Bladder microvascular endothelial cell (primary cell): ENCODE results near the gene DDIT3. TPM values are rescaled to one million over a fixed set of nuclear protein-coding genes. Genes with fewer than 3 reads are reported as not detected.

Experiments used
- total RNA-seq: library from RNA; depleted of rRNA; stranded (reverse); fragments of >200 nt; gene quantifications from 2 replicates; pipeline ENCODE4 v1.2.3, GENCODE V29; 2014

DDIT3 gene, protein sequence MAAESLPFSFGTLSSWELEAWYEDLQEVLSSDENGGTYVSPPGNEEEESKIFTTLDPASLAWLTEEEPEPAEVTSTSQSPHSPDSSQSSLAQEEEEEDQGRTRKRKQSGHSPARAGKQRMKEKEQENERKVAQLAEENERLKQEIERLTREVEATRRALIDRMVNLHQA
- 8.1 and 12.8 TPM in 2 replicates for total RNA-seq

DNA sequence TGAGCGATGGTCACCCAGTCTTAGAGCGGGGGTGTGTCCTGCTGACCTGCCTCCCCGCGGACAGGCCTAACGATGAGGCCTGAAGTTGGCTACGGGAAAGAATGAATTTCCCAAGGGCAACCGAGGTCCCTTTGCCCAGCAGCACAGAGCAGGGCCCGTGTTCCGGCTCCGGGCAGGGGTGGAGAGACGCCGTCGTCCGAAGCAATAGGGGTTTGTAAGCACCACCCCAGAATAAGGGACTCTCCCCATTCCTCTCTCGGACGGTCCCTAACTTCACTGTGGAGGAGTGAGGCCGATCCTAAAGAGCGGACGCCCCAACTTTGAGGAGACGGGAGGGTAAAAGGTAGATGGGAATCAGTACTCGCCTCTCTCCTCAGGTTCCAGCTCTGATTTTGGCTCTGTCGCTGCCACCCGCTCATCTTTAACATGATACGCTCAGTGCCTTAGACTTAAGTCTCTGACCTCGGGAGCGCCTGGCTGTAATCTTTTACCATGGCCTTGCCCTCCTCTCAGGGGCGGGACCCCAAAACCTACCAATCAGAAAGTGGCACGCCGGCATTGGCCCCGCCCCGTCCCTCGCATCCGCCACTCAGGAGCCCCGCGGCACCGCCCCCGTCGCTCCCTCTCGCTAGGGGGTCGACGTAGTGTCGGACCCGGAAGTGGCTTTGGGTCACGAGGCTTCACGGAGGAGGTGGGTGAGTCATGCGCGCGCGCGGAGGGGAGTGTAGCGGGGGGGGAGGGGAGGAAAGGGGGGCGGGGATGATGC lies at the start of gene DDIT3:
Gene DDIT3, minus strand, starts transcription at position 462 of the 766 bp plus-strand sequence. CDS start 3,108 bp downstream, outside the sequence.

GRCh38 chr12:57549909-57550640 lies 29.8 kb upstream of the DDIT3 start, which contains the start of gene KIF5A:
TSS of gene KIF5A (plus strand) at chr12:57550044. CDS start at chr12:57550272, 228 bp downstream.

GRCh38 chr12:57546438-57547287 lies 26.3 kb upstream of the DDIT3 start, which contains the start of gene DCTN2:
TSS of gene DCTN2 (minus strand) at chr12:57547192. CDS start at chr12:57547063, 129 bp downstream.

DNA sequence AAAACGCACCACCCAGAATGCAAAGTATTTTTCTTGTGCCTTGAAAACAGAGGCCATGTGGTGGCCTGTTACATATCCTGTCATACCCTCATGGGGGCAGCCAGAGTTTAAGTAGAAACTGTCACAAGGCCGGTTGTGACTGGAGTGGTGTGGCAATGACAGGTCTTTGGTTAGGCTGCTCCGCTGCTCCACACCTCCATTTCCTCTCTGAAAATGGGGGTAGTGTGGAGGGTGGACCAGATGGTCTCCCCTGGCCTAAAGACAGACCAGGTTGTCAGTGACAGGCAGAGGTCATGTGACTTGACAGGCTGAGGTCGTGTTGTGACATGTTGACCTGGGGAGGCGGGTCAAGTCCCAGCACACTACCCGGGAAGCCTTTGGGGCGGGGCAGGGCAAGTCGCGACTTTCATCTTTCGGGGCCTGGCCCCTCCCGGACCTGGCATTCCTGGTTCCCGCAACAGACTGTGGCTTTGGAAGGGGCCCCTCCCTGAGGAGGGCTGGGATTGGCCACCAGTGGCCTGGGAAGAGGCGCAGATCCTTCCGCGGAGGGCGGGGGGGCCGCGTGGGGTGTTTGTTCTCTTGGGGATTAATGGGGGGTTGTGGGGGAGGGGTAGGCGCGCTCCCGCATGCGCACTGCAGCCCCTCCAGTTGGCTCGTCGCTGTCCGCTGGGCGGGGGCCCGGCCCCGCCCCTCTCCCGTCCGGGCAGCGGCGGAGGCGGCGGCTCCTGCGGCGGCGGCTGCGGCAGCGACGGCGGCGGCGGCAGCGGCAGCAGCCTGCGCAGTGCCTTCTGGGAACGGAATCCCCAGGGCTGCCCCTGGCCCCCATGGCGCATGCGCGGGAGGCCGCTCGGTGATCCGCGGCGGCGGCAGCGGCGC lies 1.9 kb upstream of the DDIT3 start, which contains the start of gene MBD6:
Gene MBD6, plus strand, starts transcription at position 814 of the 876 bp plus-strand sequence. CDS start 1,480 bp downstream, outside the sequence.

DNA sequence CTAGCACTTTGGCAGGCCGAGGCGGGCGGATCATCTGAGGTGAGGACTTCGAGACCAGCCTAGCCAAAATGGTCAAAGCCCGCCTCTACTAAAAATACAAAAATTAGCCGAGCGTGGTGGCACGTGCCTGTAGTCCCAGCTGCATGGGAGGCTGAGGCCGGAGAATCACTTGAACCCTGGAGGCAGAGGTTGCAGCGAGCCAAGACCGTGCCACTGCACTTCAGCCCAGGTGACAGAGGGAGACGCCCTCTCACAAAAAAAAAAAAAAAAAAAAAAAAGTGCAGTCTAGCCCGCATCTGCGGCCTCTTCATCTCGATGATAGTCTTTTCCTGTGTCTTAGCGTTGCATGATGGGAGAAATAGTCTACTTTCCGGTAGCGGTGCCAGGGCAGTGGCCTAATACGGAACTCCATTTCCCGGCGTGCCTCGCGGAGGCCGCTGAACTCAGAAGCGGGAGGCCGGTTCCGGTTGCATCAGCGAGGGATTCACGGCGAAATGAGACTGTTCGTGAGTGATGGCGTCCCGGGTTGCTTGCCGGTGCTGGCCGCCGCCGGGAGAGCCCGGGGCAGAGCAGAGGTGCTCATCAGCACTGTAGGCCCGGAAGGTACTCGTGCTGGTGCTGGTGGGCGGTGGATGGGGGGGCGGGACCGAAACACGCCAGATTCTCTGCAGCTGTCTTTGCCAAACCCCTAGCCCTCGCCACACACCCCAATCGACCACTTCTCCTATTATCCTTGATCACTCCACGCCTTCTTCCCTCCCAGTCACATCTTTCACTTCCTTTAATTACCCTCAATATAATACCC lies 32.5 kb downstream of the DDIT3 start, which contains the start of gene MARS1:
Gene MARS1, plus strand, starts transcription at position 472 of the 805 bp plus-strand sequence. Its CDS starts 23 bp downstream, at position 495.

GRCh38 chr12:57479376-57480115 lies 40.8 kb downstream of the DDIT3 start, which contains the start of gene ARHGAP9:
TSS of gene ARHGAP9 (minus strand) at chr12:57479866. CDS start at chr12:57479406, 460 bp downstream.

Other genes with a start within 250 kb of the DDIT3 start
- gene R3HDM2, start 89.5 kb downstream of the DDIT3 start, total RNA-seq, result 4.0 and 11.0 TPM in 2 replicates
- not detected in 2 replicates for gene INHBC, start 85.7 kb downstream of the DDIT3 start, total RNA-seq
- under 0.01 TPM in 1 of 2 replicates, not detected in the other for gene INHBE, start 65.2 kb downstream of the DDIT3 start, total RNA-seq
- gene GLI1, start 60.7 kb downstream of the DDIT3 start, total RNA-seq, result not detected in 2 replicates
- under 0.01 TPM in 1 of 2 replicates, not detected in the other for gene ARHGAP9, start 40.6 kb downstream of the DDIT3 start, total RNA-seq
- gene MARS1, start 32.4 kb downstream of the DDIT3 start, total RNA-seq, result 73.0 and 136 TPM in 2 replicates
- gene MBD6, start 2.3 kb upstream of the DDIT3 start, total RNA-seq, result 9.9 and 20.2 TPM in 2 replicates
- 80.9 and 114 TPM in 2 replicates for gene DCTN2, start 26.7 kb upstream of the DDIT3 start, total RNA-seq
- 0.06 TPM in 1 of 2 replicates, not detected in the other for gene KIF5A, start 29.5 kb upstream of the DDIT3 start, total RNA-seq
- 3.4 and 14.0 TPM in 2 replicates for gene PIP4K2C, start 70.7 kb upstream of the DDIT3 start, total RNA-seq
- gene DTX3, start 84.3 kb upstream of the DDIT3 start, total RNA-seq, result 0.32 and 7.2 TPM in 2 replicates
- under 0.01 and 2.5 TPM in 2 replicates for gene ARHGEF25, start 90.9 kb upstream of the DDIT3 start, total RNA-seq
- gene B4GALNT1, start 112.7 kb upstream of the DDIT3 start, total RNA-seq, result under 0.01 and 0.06 TPM in 2 replicates
- 189 and 325 TPM in 2 replicates for gene OS9, start 173.6 kb upstream of the DDIT3 start, total RNA-seq
- gene AGAP2, start 218.2 kb upstream of the DDIT3 start, total RNA-seq, result under 0.01 and 0.06 TPM in 2 replicates
- 29.8 and 43.3 TPM in 2 replicates for gene TSPAN31, start 224.5 kb upstream of the DDIT3 start, total RNA-seq
- 112 and 152 TPM in 2 replicates for gene CDK4, start 231.8 kb upstream of the DDIT3 start, total RNA-seq
- 3.1 and 8.1 TPM in 2 replicates for gene MARCHF9, start 234.6 kb upstream of the DDIT3 start, total RNA-seq
- gene CYP27B1, start 246.6 kb upstream of the DDIT3 start, total RNA-seq, result 0.31 and 0.32 TPM in 2 replicates